Ecto neural progenitor cell (in vitro differentiated cells): ENCODE data around the gene TPCN1.

Source experiments
- DNase-seq: peaks from one replicate; pipeline ENCODE4 v3.0.0-alpha.2; 2018; ENCODE audit warnings: low spot score

TPCN1 gene

GRCh38 chr12:113224955-113225354 is 3.7 kb downstream of the TPCN1 start:
- DNase-seq: no peak

GRCh38 chr12:113226696-113227568 is 5.7 kb downstream of the TPCN1 start:
- no peak for DNase-seq

DNA sequence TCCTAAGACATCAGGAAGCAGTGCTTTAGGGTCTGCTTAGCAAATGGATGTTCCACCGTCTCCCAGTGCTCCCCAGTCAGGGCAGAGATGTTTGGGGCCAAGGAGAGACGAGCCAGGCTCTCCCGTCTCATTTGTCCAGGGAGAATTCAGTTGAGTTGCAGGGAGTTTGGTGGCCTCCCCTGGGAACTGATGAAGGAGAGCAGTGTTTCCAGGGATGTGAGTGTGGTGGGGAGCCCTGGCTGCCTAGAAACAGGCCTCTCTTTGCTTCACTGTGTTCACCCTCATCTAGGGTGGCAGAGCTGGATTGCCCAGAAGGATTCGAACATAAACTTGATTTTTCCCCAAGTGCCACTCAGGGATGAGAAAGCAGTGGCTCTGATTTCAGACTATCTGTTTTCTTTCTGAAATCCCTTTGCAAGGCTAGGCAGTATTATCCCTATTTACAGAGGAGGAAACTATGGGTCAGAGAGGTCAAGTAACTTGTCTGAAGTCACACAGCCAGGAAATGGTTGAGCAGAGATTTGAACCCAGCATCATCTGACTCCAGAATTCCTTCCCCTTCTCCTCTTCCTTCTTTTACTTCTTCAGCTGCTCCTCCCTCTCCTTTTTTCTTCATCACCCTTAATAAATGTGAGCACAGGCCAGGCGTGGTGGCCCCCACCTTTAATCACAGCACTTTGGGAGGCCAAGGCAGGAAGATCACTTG is 6.6 kb downstream of the TPCN1 start:
- no peak for DNase-seq

GRCh38 chr12:113228394-113229028 is 7.2 kb downstream of the TPCN1 start:
- DNase-seq: no peak

GRCh38 chr12:113230315-113231234 is 9.3 kb downstream of the TPCN1 start:
- DNase-seq: no peak

GRCh38 chr12:113231235-113232088 is 10.2 kb downstream of the TPCN1 start:
- DNase-seq: no peak

- no peak for DNase-seq
These were observed 11.0 kb downstream of the TPCN1 start for GRCh38 chr12:113232089-113232839.

GRCh38 chr12:113232840-113233585 is 11.7 kb downstream of the TPCN1 start:
- DNase-seq: no peak

GRCh38 chr12:113233967-113234366 is 12.7 kb downstream of the TPCN1 start:
- no peak for DNase-seq

- DNase-seq: no peak
These were observed 13.2 kb downstream of the TPCN1 start for GRCh38 chr12:113234483-113234882.

DNA sequence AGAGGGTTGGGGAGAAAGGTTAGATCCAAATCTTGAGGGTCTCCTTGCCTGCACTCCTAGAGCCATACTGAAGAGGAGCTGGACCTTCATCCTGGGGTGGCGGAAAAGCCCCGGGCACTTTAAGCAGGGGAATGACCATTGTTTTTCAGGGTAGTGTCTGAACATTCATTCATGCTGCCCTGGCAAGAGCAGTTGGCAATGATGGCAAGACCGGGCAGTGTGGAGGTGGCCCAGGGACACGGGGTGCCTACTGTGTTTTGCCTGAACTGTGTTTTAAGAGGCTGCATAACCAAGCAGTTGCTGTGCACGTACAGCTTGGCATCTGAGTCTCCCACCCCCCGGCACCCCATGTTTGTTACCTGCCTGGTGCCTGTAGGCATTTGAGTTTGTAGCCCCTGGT is 14.7 kb downstream of the TPCN1 start:
- DNase-seq: no peak

- DNase-seq: no peak
These were observed 15.5 kb downstream of the TPCN1 start for GRCh38 chr12:113236539-113237399.

DNA sequence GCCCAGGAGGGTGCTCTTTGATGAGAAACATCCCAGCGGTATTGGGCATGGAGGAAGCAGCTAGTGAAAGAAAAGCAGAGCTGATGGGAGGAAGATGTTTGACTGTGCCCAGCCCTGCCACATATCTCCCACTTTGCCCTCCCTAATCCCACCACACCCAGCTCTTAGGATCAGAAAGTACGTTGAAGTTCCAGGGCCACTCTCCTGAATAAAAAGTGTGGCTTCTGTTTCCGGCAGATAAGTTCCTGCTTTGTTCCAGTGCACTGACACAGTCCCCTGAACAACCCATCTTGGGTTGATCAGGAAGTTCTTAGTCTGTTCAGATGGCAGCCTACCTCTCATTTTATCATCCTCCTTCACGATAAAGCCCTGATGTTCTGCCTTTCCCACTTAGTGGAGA is 16.5 kb downstream of the TPCN1 start:
- peak; percentile 43 for DNase-seq

DNA sequence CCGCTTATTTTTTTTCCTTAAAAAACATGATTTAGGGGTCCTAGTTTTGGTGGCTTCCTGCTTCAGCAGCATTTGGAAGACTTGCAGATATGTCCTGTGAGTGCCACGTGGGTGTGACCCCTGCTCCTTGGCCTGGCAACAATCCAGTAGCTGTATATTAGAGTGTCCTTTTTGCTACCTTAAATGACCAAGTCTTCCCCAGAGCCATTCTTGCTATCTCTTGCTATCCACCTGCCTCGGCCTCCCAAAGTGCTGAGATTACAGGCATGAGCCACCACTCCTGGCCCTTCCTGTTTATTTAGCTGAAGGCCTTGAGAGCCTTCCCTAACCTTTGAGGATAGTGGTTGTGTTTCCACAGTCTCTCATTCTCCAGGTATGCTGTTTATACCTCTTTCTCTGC is 17.0 kb downstream of the TPCN1 start:
- DNase-seq: no peak

DNA sequence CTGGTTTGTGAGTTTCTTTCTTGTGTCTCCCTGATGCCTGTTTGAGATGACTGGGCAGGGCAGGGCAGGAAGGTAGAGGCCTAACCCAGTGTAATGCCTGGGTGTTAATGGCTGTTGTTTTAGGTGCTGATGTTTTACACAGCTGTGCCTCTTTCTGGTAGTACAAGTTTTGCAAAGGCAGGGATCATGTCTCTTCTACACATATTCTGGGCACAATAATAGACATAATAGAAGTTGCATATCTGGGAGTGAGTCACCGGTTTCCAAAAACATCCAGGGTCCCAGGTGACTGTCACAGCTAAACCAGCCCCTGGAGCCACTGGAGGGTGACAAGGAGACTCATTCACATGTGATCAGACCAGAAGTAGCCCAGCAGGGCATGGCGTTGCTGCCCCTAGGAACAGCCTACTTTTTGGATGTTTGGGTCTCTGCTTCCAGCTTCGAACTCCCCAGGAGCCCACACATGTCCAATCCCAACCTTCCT is 18.1 kb downstream of the TPCN1 start:
- DNase-seq: no peak

DNA sequence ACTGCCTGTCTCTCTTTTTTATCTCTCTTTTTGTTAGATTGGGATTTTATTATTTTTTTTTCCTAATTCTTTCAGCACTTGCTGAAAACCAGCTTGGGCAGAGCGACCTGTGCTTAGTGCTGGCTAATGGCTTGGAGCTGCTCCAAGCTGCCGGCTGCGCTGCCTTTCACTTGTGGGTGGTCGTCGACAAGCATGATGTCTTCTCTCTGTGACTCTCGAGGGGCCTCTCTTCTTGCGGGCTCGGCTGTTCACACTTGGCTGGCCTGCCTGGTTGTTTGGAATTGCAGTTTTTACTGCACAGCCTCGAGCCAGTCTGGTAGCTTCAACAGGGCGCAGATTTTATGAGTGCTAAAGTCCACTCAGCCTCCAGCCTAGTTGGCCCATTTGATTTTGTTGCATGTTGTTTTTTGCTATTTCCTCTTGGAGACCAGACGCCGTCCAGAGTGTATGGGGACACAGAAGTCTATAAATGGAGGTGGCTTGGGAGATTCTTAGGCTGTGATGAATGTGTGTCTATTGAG is 18.6 kb downstream of the TPCN1 start:
- no peak for DNase-seq

- DNase-seq: no peak
These were observed 19.1 kb downstream of the TPCN1 start for GRCh38 chr12:113240395-113240794.
